ENCODE data around the gene ANP32B.
"Not testable (repeated sequence)": the region's sequence is repeated elsewhere in the genome, so short reads cannot be mapped to it uniquely, and the experiment has no call there.

Gene ANP32B

GRCh38 chr9:97993000-97993399 lies 9.9 kb downstream of the ANP32B start:
- no peak for DNase-seq (ENCODE audit: low read depth)

GRCh38 chr9:97994703-97995102 lies 11.6 kb downstream of the ANP32B start:
- no peak for DNase-seq (ENCODE audit: low read depth)

- not testable (repeated sequence) for DNase-seq (ENCODE audit: low read depth)
These were observed 13.5 kb downstream of the ANP32B start for GRCh38 chr9:97996676-97997075.

GRCh38 chr9:97997330-97998276 lies 14.5 kb downstream of the ANP32B start:
- no peak for DNase-seq (ENCODE audit: low read depth)

- no peak for DNase-seq (ENCODE audit: low read depth)
These were observed 19.7 kb downstream of the ANP32B start for GRCh38 chr9:98002808-98003207.

- DNase-seq (ENCODE audit: low read depth): no peak
These were observed 23.1 kb downstream of the ANP32B start for GRCh38 chr9:98006127-98006796.

GRCh38 chr9:98007251-98007928 lies 24.2 kb downstream of the ANP32B start:
- DNase-seq (ENCODE audit: low read depth): no peak

- no peak for DNase-seq (ENCODE audit: low read depth)
These were observed 25.6 kb downstream of the ANP32B start for GRCh38 chr9:98008764-98009163.

- DNase-seq (ENCODE audit: low read depth): no peak
These were observed 26.3 kb downstream of the ANP32B start for GRCh38 chr9:98009437-98009836.

GRCh38 chr9:98009936-98010335 lies 26.8 kb downstream of the ANP32B start:
- DNase-seq (ENCODE audit: low read depth): peak; percentile 32

GRCh38 chr9:98010445-98010844 lies 27.3 kb downstream of the ANP32B start:
- DNase-seq (ENCODE audit: low read depth): peak; percentile 22

- no peak for DNase-seq (ENCODE audit: low read depth)
These were observed 28.0 kb downstream of the ANP32B start for GRCh38 chr9:98011122-98011521.

- DNase-seq (ENCODE audit: low read depth): no peak
These were observed 33.1 kb downstream of the ANP32B start for GRCh38 chr9:98016137-98016680.

GRCh38 chr9:98017306-98017705 lies 34.2 kb downstream of the ANP32B start:
- DNase-seq (ENCODE audit: low read depth): no peak

GRCh38 chr9:98018347-98018746 lies 35.2 kb downstream of the ANP32B start:
- DNase-seq (ENCODE audit: low read depth): no peak

GRCh38 chr9:98019098-98019497 lies 36.0 kb downstream of the ANP32B start:
- no peak for DNase-seq (ENCODE audit: low read depth)

GRCh38 chr9:98019869-98020268 lies 36.7 kb downstream of the ANP32B start:
- not testable (repeated sequence) for DNase-seq (ENCODE audit: low read depth)

GRCh38 chr9:98020476-98021145 lies 37.5 kb downstream of the ANP32B start:
- no peak for DNase-seq (ENCODE audit: low read depth)

- no peak for DNase-seq (ENCODE audit: low read depth)
These were observed 38.3 kb downstream of the ANP32B start for GRCh38 chr9:98021306-98022040.

GRCh38 chr9:98022447-98022846 lies 39.3 kb downstream of the ANP32B start:
- no peak for DNase-seq (ENCODE audit: low read depth)

- no peak for DNase-seq (ENCODE audit: low read depth)
These were observed 41.6 kb downstream of the ANP32B start for GRCh38 chr9:98024702-98025101.

All from non-pigmented ciliary epithelial cell (primary cell).